Hematopoietic multipotent progenitor cell treated with erythropoietin and hydrocortisone succinate and interleukin-3 and kit ligand, for 6 days (in vitro differentiated cells): ENCODE results near the gene DYNC1I1.

ENCODE experiments used
- DNase-seq: peaks from one replicate; pipeline ENCODE4 v3.0.0-alpha.2; 2015

DYNC1I1 gene

DNA sequence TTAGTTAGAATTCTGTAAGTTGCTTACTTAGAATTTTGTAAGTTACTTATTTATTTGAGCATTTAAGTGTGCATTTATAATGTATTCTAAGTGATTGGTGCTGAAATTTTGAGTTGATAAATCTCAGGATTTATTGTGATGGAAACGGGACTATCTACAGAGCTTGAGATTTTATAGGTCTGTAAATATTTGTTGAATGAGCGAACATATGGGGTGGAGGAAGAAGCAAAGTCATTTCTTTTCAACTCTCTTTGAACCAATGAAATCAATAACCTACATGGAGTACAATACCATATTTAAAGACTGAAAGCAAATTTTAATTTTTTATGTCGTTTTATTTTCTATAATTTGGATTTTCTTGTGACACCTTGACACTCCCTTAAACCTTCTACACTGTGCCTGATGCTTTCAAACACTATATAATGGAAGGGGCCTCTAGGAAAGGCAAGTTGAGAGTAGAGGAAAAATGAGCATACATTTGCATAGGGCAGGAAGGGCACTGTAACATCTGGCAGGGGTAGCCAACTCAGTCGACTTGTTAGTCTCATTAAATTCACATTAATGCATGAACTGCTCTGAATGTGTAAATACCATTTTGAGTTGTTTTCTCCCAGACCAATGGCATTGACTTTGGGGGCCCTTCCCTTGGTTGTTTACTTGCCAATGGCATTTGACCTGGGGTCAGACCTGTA lies 204.2 kb downstream of the DYNC1I1 start:
- DNase-seq: no peak

DNA sequence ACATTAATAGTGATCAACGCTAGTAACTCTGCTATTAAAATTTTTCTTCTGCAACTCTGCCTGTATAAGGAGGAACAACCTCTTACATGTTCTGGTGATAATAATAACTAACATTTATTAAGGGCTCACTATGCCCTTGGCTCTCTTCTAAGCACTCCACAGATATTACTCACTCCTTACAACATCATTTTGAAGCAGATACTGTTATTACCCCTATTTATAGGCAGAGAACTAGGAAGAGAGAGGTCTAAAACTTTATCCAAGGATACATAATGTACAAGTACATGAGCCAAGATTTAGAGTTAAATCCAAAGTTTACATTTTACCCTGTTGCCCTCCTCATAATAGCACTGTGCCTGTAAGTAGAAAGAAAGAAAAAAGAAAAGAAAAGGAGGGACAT lies 205.6 kb downstream of the DYNC1I1 start:
- DNase-seq: no peak

DNA sequence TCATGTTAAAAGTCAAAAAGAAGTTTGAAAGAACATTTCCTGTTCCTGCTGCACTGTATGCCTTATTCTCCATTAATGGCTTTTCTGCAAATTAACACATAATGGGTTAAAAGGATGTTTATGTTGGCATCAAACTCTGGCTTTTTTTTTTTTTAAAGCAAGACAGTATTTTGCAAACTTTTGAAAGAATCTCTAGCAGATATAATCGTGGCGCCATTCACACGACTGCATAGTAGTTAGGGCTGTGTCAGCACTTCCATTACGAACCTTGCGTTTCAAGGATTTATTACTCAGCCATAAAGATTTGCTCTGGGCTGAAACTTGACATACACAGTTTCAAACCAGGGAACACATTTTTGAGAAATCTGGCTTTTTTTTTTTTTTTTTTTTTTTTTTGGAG lies 207.8 kb downstream of the DYNC1I1 start:
- no peak for DNase-seq

DNA sequence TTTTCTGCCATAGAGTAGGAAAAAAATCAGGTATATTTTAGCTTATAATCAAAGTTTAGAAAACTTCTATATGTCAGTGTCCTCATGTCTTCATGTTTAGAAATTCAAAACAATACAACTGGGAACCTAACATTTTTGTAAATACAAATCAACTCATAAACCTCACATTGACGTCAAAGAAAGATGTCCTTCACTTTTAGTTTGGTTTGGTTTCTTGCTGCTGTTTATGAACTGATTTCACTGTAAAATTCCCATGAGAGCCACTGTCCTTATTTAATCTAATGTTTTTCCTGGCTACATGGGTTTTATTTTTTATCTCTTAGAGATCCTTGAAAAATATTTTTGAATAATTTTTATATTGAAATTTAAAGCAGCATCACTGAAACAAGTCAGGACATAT lies 208.4 kb downstream of the DYNC1I1 start:
- no peak for DNase-seq

DNA sequence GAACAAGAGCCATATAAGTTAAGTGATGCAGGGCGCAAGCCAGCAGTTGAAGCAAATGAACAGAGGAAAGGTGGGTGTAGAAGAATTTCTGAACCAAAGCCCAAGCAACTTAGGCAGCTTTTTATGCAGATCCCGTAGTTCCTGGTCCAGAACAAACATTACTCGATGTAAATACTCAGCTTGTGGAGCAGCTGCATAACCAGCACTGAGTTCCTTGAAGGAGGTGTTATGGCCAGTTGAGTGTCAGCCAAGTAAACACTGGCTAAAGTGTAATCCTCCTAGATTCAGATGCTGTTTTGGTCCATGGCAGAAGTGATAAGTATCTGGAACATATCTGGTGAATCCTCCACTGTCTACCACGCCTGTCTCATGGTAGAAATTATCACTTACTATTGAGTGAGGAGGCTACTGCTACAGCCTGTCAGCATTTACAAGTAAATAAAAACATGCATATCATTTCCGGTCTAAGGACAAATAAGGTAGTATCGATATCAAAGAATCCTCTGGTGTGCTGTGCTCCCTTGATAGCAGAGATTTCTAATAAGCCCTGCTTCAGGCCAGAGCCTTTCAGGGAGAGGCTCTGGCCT lies 213.9 kb downstream of the DYNC1I1 start:
- no peak for DNase-seq

DNA sequence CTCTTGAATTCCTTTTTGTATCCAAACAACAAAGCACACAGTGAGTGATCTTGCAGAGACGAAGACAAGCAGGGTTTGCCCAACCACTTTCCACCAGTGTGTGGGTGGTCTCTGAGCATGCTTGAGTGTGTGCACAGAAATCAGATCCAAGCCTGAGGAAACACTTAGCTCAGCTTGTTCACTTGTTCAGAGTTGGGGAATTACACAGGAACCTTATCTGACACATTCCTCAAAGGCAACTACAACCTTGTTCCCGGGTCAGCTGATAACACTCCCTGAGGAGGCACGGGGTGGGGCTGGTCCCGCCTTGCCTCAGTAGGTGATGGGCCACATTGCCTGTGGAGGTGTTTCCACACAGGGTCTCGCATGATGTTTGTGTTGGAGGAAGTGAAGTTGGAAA lies 216.9 kb downstream of the DYNC1I1 start:
- DNase-seq: no peak

DNA sequence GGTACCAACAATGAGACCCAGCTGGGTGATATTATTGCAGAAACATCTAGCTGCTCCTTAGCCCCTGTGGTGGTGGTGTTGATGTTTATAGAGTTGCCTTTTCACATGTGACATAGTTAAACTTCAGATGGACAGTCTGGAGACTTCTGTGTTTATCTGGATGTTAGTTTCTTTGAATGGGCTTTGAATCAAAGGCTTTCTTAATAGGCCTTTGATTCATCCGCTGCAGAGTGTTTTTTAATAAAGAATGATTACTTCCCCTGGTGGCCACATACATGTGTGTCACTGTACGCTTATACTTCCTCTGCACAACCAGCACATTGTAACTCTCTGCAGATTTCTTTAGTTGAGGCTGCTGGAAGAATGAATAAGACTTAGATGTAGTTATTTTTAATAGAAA lies 221.0 kb downstream of the DYNC1I1 start:
- DNase-seq: no peak

DNA sequence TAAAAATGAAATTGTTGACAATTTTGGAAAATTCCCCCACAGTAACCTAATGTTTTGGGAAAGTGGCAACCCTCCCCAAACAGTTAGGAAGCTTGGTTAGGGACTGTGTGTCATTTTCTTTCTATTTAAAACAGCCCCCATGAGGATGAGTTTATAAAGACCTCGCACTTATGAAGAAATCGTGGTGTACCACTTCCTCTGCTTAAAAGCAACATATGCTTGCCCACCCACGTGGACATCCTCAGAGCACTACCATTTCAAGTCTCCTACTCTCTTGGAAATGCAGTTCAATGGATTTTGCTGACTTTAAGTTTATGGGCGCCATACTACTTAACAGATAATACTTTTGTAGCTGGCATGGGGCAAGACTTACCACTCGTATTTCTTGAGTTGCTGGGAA lies 223.8 kb downstream of the DYNC1I1 start:
- peak; percentile 12 for DNase-seq

DNA sequence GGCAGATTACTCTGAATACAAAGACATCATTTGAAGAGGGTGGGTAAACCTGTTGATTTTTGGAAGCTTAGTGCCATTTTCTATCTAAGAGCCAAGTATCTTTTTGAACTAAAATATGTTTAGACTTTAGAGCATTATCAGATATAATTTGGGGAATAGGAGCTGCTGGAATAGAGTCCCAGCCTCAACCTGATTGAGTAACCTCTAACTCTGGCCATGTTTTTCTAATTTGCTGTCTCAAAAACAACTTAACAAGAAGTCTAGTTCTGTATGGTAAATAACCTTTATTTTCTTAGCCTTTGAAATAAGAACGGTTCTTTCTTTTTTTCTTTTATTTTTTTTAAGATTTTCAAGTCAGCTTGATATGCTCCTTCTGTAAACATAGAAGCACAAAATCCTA lies 224.5 kb downstream of the DYNC1I1 start:
- no peak for DNase-seq

DNA sequence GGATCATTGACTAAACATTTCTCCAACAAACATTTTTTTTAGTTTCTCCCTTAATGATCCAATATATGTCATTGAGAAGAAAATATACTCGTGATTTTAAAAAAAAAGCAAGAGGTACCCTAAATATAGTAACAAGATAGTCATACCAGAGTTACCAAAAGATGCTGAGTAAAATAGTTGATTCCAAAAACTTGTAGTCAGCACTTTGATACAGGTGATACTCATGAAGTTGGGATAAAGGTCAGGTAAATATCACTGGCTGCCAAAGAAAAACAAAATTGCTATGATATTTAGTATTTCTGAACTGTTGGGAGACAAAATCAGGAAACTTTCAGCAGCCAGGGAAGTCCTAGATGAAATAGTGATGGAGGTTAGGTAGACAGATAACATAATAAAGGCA lies 225.3 kb downstream of the DYNC1I1 start:
- DNase-seq: no peak

DNA sequence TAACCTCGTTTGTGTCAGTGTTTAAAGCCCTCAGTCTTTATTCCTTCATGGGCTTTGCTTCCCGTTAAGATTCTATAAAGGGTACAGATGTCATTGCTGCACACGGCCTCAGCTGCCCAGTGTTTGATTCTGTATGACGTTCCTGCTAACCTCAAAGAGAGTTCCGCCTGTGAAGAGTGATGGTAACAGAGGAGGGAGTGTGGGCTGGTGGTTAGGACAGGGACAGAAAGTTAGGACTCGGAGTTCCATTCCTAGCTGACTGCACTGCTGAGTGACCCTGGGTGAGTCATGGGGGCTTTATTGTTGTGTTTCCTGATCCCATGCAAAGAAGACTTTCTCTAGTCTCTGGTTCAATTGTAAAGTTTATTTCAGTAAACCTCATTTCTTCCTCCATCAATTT lies 227.1 kb downstream of the DYNC1I1 start:
- DNase-seq: no peak

DNA sequence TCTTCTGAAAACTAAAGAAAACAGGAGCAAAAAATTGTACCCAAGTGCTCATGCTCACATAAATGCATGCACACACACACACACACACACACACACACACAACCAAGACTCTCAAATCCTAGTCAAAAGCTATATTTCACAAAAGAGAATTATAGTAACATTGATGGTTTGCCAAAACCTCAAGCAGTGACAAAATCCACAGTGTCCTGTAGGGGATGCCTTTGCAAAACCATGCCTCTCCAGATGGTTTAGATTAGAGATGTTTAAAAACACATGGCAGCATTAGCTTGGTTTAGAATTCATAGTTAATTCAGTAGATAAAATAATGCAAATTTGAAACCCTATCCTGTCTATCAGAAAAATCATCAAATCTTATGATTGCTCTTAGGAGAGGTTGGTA lies 232.2 kb downstream of the DYNC1I1 start:
- DNase-seq: no peak

DNA sequence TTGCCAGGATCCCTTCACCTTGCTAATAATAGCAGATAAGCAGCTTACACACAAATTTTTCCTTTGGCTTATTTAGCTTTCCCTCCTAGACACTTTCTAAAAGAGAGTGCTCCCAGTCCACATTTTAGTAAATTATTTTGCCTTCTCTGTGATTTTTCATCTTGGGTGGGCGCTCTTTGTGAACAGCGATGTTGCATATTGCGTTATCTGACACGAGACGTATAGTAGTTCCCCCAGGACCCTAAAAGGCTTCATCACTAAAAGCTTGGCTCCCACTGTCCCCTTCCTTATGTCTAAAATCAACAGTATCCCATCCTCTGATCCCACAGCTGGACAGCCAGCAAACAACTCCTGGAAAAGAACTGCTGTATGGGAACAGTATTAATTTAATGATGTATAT lies 232.9 kb downstream of the DYNC1I1 start:
- no peak for DNase-seq

DNA sequence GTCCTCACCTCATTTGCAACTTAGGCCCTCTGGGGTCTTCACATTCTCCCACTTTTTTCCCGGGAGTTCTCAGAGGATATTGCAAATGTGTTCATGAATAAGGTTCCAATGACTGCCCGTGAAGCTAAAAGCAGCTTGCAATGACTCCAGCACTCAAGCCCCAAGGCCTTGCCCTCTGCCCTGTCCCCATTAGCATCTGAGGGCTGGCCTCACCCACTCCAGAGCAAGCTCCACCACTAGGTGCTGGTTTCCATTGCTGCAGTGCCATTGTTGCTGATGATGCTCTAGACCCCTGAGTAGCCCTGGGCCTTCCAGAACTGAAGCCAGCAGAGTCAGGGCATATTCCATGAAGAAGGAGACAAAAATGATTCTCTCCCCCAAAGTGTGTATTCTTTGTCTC lies 236.8 kb downstream of the DYNC1I1 start:
- DNase-seq: no peak

DNA sequence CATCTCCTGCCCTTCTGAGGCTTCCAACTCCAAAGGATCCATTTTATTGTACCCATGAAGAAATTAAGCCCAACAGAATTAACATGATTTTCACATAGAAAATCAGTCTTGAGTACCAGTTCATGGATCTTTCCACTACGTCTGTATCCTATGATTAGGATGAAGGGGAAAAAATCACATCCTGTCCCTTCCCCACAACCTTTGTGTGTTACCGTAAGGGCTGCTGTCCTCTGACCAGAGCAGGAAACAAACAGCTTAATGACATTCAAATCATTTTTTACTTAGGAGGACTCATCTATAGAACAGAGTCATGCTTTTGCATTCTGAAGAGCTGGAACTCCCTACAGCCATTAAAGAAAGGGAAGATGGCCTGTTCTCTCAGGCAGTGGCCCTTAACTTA lies 241.5 kb downstream of the DYNC1I1 start:
- DNase-seq: no peak

DNA sequence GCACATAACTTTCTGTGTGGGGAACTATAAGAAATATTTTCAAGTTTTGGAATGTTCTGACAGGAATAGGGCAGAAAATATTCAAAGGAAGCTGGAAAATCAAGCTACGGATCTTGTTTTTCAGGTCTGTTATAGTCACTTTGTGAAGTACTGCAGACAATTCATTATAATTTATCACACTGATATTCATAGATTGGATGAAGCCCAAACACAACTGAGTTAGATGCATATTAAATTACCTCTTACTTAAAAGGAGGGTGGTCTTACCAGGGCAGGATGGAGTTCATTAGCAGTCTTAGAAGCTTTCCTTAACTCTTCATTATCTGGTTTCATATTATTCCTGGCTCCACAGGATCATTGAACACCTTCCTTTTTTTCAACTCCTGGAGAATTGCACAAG lies 242.3 kb downstream of the DYNC1I1 start:
- no peak for DNase-seq

DNA sequence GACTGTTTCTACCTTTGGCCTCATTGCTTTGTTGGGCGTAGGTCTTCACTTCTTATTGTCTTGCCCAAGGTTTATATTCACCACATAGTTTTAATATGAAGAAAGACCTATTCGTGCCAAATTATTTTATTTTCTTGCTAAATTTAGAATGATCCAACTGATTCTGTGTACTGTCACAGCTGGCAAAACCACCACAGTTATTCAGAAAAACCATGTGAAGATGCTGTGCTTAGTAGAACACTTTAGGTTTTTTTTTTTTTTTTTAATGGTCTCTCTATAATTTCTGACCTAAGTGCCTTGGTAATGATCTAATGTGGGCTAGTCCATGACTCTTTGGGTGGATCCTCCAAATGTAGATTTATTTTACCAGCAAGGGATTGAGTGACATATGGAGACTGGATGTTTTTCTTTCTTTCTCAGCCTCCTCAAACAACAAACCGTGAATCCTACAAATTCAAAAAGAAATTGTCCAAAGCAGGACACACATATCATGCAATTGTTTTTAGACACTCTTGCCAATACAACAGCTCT lies 243.8 kb downstream of the DYNC1I1 start:
- no peak for DNase-seq

DNA sequence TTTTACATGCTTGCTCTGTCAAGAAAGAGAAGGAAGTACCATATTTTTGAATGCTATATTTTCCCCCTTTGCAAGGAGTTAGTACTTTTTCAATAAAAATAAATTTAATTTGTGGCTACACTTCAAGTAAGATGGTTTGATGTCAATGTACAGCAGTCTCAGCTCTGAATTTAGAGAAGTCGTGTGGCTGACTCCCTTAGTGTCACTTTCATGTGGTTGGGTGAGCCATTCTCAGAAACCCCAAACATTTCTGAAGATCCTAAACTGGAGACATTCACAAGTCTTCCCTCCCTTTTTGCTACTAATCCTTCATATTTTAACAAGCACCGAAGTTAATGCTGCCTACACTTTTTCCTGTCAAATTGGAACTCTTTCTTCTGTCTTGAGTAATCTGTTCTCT lies 244.4 kb downstream of the DYNC1I1 start:
- DNase-seq: no peak

DNA sequence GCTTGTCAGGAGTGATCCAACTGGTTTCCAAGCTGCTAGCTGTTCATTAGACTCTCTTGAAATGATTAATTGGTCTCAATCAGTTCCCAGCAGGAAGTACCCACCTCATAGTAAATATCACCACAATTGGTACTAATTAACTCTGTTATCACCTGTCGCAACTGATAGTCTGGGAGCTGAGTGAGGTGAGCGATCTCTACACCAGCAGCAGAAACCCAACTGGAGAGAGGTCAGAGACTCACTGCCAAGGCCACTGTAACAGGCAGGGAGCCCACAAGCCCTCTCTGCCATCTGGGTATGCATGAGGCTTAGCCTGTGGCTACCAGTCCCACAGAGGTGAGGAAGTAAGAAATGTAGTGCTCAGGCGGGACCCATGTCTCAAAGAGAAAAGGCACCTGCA lies 245.5 kb downstream of the DYNC1I1 start:
- DNase-seq: no peak

DNA sequence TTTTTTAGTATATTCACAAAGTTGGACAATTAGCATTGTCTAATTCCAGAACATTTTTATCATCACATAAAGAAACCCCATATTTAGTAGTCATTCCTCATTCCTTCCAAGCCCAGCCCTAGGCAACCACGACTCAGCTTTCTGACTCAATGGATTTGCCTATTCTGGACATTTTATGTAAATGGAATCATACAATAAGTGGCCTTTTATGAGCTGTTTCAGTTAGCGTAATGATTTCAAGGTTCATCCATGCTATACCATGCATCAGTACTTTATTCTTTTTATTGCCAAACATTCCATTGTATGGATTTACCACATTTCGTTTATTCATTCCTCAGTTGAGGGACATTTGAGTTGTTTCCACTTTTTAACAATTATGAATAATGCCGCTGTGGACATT lies 249.2 kb downstream of the DYNC1I1 start:
- no peak for DNase-seq

DNA sequence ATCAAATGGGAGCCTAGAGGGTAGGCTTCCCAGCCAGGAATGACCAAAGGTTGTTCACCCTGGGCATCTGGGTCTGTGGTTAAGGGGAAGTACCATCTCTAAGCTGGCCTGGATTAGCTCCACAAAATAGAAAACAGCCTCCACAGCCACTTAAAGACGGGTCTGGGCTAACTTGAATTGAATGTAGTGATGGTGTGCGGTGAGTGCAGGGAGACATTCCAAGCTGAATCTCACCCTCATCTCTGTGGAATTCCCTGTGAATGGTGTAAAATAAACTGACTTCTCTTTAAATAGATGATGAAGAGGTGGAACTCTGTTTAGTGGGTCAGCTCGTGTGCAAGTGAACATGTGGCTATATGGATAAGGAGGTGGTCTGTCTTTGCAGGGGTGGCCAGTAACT lies 251.0 kb downstream of the DYNC1I1 start:
- DNase-seq: no peak

DNA sequence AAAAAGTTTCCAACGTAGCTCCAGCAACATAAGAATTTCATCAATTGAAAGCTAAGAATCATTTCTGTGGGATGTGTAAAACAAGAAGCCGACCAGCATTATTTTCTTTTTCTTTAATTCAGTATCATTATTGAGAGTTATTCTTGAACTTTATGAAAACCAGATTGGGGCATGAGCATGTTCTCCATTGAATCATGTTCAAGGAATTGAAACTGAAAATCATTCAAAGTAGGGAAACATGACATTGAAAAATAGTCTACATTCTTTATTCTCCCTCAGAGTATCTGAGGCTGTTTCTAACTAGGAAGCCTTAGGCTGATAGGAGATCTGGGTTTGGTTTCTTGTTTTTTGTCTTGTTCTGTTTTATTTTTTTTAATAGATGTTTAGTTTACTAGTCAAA lies 253.7 kb downstream of the DYNC1I1 start:
- no peak for DNase-seq

DNA sequence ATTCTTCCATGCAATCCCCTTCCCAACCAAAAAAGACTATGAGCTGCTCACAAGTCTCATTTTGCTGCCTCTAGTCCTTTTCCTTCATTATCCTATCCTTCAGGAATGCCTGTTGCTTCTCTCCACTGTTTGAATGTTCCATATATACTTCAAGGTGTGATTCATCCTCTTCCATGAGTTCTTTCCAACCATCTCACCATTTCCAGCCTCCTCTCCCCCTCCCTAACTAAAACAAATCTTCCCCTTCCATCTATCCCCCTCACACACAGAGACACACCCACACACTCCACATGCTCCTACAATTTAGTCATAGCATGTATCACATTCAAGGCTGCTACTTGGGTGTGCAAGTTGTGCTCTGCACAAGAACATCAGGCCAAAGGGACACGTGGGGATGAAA lies 254.3 kb downstream of the DYNC1I1 start:
- DNase-seq: no peak

DNA sequence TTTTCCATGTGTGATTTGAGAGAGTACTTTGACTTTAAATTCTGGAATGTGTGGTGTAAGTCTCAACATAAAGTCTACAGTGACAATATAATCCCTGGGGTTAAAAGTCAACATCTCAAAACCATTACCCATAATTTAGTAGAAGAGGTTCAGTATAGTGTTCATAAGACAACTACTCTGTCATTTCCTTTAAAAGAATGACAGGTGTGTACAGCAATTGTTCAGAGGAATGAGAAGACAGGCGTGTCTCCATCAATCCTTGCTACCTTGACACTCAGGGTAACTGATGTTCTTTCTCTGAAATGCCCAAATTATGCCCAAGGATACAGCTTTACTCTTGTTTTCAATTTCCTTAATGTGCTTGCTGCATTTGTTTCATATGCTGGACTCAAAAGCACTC lies 256.4 kb downstream of the DYNC1I1 start:
- DNase-seq: no peak

DNA sequence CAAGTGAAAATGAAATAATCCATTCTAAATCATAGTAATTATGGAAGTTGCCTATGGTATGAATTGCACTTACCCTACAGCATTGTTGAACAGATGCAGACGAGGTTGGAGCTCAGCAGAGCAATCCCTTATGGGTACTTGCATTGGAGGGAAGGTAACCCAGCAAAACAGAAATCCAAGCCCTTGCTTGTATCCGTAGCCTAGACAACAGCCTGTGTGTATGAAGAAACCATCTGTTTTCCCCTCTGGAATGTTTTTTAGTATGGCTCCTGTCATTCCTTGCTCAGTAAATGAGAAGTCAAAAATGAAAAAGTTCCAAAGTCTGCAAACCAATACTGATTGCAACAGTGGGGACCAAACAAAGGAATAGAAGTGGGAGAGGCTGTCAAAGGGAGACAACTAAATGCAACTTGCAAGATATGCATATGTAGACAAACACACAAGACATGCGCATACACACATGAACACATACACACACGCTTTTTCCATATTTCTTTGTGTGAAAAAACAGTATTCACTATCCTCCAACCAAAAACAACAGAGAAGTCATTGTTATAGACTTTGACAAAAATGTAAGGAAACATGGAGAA lies 260.8 kb downstream of the DYNC1I1 start:
- DNase-seq: no peak
